ENCODE measurements around the gene ASCL4. TPM values are rescaled to one million over a fixed set of nuclear protein-coding genes. Genes with fewer than 3 reads are reported as not detected.
"Not testable (repeated sequence)": the region's sequence is repeated elsewhere in the genome, so short reads cannot be mapped to it uniquely, and the experiment has no call there.

ASCL4 gene
- not detected in 3 replicates for total RNA-seq
- long read RNA-seq = 0 reads

GRCh38 chr12:107774349-107775029, at the start of gene ASCL4:
TSS of gene ASCL4 (plus strand) at chr12:107774704. CDS start at chr12:107775219, 515 bp downstream.
- Mint-ChIP-seq H3K27ac (ENCODE audit: unreplicated experiment) (no peak within 1 kb of the TSS), H3K9me3 (ENCODE audit: low read depth) (no peaks in the 10 kb centered on the region), H3K27me3 (ENCODE audit: low read depth) (peaks cover 63% of the 10 kb centered on the region), H3K4me1 (ENCODE audit: low read depth) (peaks cover 3% of the 10 kb centered on the region), H3K4me3 (ENCODE audit: unreplicated experiment) (no peak within 1 kb of the TSS), H3K36me3 (ENCODE audit: low read depth) (no peaks in the 10 kb centered on the region)
- no peak for TF ChIP-seq CTCF (IDR thresholded peaks at IDR 0.05)
- no peak for DNase-seq (ENCODE audit: low spot score)

GRCh38 chr12:107727327-107727726, 47.2 kb upstream of the ASCL4 start:
- not testable (repeated sequence) for H3K27ac Mint-ChIP-seq (ENCODE audit: unreplicated experiment); H3K27me3 Mint-ChIP-seq (ENCODE audit: low read depth); H3K4me3 Mint-ChIP-seq (ENCODE audit: unreplicated experiment); H3K4me1 Mint-ChIP-seq (ENCODE audit: low read depth); DNase-seq (ENCODE audit: low spot score)
- H3K9me3 Mint-ChIP-seq (ENCODE audit: low read depth) = peaks cover 21% of the 10 kb centered on the region
- peaks cover 18% of the 10 kb centered on the region for H3K36me3 Mint-ChIP-seq (ENCODE audit: low read depth)

- H3K4me1 Mint-ChIP-seq (ENCODE audit: low read depth); H3K4me3 Mint-ChIP-seq (ENCODE audit: unreplicated experiment); H3K27me3 Mint-ChIP-seq (ENCODE audit: low read depth); DNase-seq (ENCODE audit: low spot score); H3K27ac Mint-ChIP-seq (ENCODE audit: unreplicated experiment): not testable (repeated sequence)
- peaks cover 21% of the 10 kb centered on the region for H3K9me3 Mint-ChIP-seq (ENCODE audit: low read depth)
- H3K36me3 Mint-ChIP-seq (ENCODE audit: low read depth) = peaks cover 14% of the 10 kb centered on the region
Observed at GRCh38 chr12:107727742-107728141, 46.8 kb upstream of the ASCL4 start.

- DNase-seq (ENCODE audit: low spot score) = no peak
- peaks cover 5% of the 10 kb centered on the region for H3K9me3 Mint-ChIP-seq (ENCODE audit: low read depth)
- no peak overlapping the region for H3K27ac Mint-ChIP-seq (ENCODE audit: unreplicated experiment)
- H3K4me1 Mint-ChIP-seq (ENCODE audit: low read depth) = no peaks in the 10 kb centered on the region
- H3K27me3 Mint-ChIP-seq (ENCODE audit: low read depth) = no peaks in the 10 kb centered on the region
- H3K36me3 Mint-ChIP-seq (ENCODE audit: low read depth) = peaks cover 20% of the 10 kb centered on the region
- no peak overlapping the region for H3K4me3 Mint-ChIP-seq (ENCODE audit: unreplicated experiment)
- no peak for TF ChIP-seq CTCF (IDR thresholded peaks at IDR 0.05)
Observed at GRCh38 chr12:107730618-107731341, 43.7 kb upstream of the ASCL4 start.

GRCh38 chr12:107731366-107731765, 43.1 kb upstream of the ASCL4 start:
- DNase-seq (ENCODE audit: low spot score) = no peak
- H3K36me3 Mint-ChIP-seq (ENCODE audit: low read depth) = peaks cover 23% of the 10 kb centered on the region

More at GRCh38 chr12:107731366-107731765, 43.1 kb upstream of the ASCL4 start:
- Mint-ChIP-seq H3K4me1 (ENCODE audit: low read depth) (no peaks in the 10 kb centered on the region), H3K4me3 (ENCODE audit: unreplicated experiment) (no peak overlapping the region), H3K27me3 (ENCODE audit: low read depth) (no peaks in the 10 kb centered on the region), H3K9me3 (ENCODE audit: low read depth) (peaks cover 5% of the 10 kb centered on the region), H3K27ac (ENCODE audit: unreplicated experiment) (no peak overlapping the region)
- TF ChIP-seq CTCF (IDR thresholded peaks at IDR 0.05) = no peak

Measured in chondrocyte (in vitro differentiated cells).